ACC112 (cell line): Measurements from ENCODE around the gene GNPTAB.
"Not testable (repeated sequence)": the region's sequence is repeated elsewhere in the genome, so short reads cannot be mapped to it uniquely, and the experiment has no call there.

Experiments used
- H2AFZ ChIP-seq: fragments of 200-600 bp; sonication (generic); one replicate; pipeline ENCODE4 v1.6.0; 2017; ENCODE audit warnings: antibody characterized with exemption, low read length; ENCODE audit not compliant: unreplicated experiment
- H3K27ac ChIP-seq: fragments of 200-600 bp; sonication (generic); 2 replicates; pipeline ENCODE4 v1.5.1; 2014; ENCODE audit warnings: low read depth, mild to moderate bottlenecking, antibody characterized with exemption, low read length, moderate library complexity
- H3K27me3 ChIP-seq: fragments of 200-600 bp; sonication (generic); 2 replicates; pipeline ENCODE4 v1.6.1; 2014; ENCODE audit warnings: mild to moderate bottlenecking, antibody characterized with exemption, low read length, moderate library complexity, mixed read lengths; ENCODE audit not compliant: insufficient read depth
- H3K36me3 ChIP-seq: fragments of 200-600 bp; sonication (generic); 2 replicates; pipeline ENCODE4 v1.6.1; 2016; ENCODE audit warnings: mild to moderate bottlenecking, antibody characterized with exemption, low read length, moderate library complexity, mixed read lengths; ENCODE audit not compliant: insufficient read depth
- H3K4me1 ChIP-seq: fragments of 200-600 bp; sonication (generic); one replicate; pipeline ENCODE4 v1.6.1; 2016; ENCODE audit warnings: low read length, mixed read lengths; ENCODE audit not compliant: insufficient read depth, unreplicated experiment, control insufficient read depth
- H3K4me3 ChIP-seq: fragments of 200-600 bp; sonication (generic); 2 replicates; pipeline ENCODE4 v1.5.1; 2014; ENCODE audit warnings: mild to moderate bottlenecking, low read depth, low read length
- H3K79me2 ChIP-seq: fragments of 200-600 bp; sonication (generic); one replicate; pipeline ENCODE4 v1.6.0; 2016; ENCODE audit warnings: low read length; ENCODE audit not compliant: control insufficient read depth, unreplicated experiment, insufficient read depth

The GNPTAB gene

GRCh38 chr12:101826766-101827368 is 3.9 kb downstream of the GNPTAB start:
- Histone ChIP-seq H3K4me1 (peaks cover 4% of the 10 kb centered on the region), H3K36me3 (no peaks in the 10 kb centered on the region), H3K27ac (no peak overlapping the region), H3K79me2 (no peaks in the 10 kb centered on the region), H3K4me3 (no peak overlapping the region), H3K27me3 (no peaks in the 10 kb centered on the region), H2AFZ (no peak overlapping the region)

- H3K27ac ChIP-seq, result no peak overlapping the region
- H3K36me3 ChIP-seq, result no peaks in the 10 kb centered on the region
- H3K79me2 ChIP-seq, result no peaks in the 10 kb centered on the region
- H3K4me1 ChIP-seq, result no peaks in the 10 kb centered on the region
- H3K27me3 ChIP-seq, result no peaks in the 10 kb centered on the region
- H2AFZ ChIP-seq, result no peak overlapping the region
- H3K4me3 ChIP-seq, result no peak overlapping the region
These were observed 5.9 kb downstream of the GNPTAB start for GRCh38 chr12:101824831-101825230.

GRCh38 chr12:101823891-101824290 is 6.9 kb downstream of the GNPTAB start:
- no peak overlapping the region for H2AFZ ChIP-seq
- H3K4me1 ChIP-seq, result no peaks in the 10 kb centered on the region
- no peak overlapping the region for H3K4me3 ChIP-seq
- no peaks in the 10 kb centered on the region for H3K79me2 ChIP-seq
- no peak overlapping the region for H3K27ac ChIP-seq
- H3K36me3 ChIP-seq, result no peaks in the 10 kb centered on the region
- H3K27me3 ChIP-seq, result no peaks in the 10 kb centered on the region

GRCh38 chr12:101823039-101823438 is 7.7 kb downstream of the GNPTAB start:
- Histone ChIP-seq H3K27ac (no peak overlapping the region), H3K79me2 (no peaks in the 10 kb centered on the region)

GRCh38 chr12:101819467-101819866 is 11.3 kb downstream of the GNPTAB start:
- H3K79me2 ChIP-seq, result no peaks in the 10 kb centered on the region
- H3K4me1 ChIP-seq, result no peaks in the 10 kb centered on the region
- H3K36me3 ChIP-seq, result no peaks in the 10 kb centered on the region
- no peak overlapping the region for H2AFZ ChIP-seq
- H3K27ac ChIP-seq, result no peak overlapping the region
- no peaks in the 10 kb centered on the region for H3K27me3 ChIP-seq
- H3K4me3 ChIP-seq, result no peak overlapping the region

More at GRCh38 chr12:101823039-101823438, 7.7 kb downstream of the GNPTAB start:
- Histone ChIP-seq H2AFZ (no peak overlapping the region), H3K4me1 (no peaks in the 10 kb centered on the region), H3K36me3 (no peaks in the 10 kb centered on the region), H3K4me3 (no peak overlapping the region), H3K27me3 (no peaks in the 10 kb centered on the region)

GRCh38 chr12:101818689-101819088 is 12.1 kb downstream of the GNPTAB start:
- not testable (repeated sequence) for H3K27ac ChIP-seq, H3K79me2 ChIP-seq, H3K36me3 ChIP-seq, H3K27me3 ChIP-seq, H3K4me3 ChIP-seq, H2AFZ ChIP-seq, H3K4me1 ChIP-seq

GRCh38 chr12:101813117-101813516 is 17.6 kb downstream of the GNPTAB start:
- H2AFZ ChIP-seq, result no peak overlapping the region
- H3K27me3 ChIP-seq, result no peaks in the 10 kb centered on the region
- H3K27ac ChIP-seq, result no peak overlapping the region
- H3K79me2 ChIP-seq, result no peaks in the 10 kb centered on the region
- no peak overlapping the region for H3K4me3 ChIP-seq
- no peaks in the 10 kb centered on the region for H3K36me3 ChIP-seq
- H3K4me1 ChIP-seq, result no peaks in the 10 kb centered on the region

- H2AFZ ChIP-seq, H3K4me1 ChIP-seq, H3K27me3 ChIP-seq, H3K4me3 ChIP-seq, H3K27ac ChIP-seq, H3K36me3 ChIP-seq, H3K79me2 ChIP-seq: not testable (repeated sequence)
These were observed 18.0 kb downstream of the GNPTAB start for GRCh38 chr12:101812716-101813115.

GRCh38 chr12:101811342-101811741 is 19.4 kb downstream of the GNPTAB start:
- H2AFZ ChIP-seq, result not testable (repeated sequence)

GRCh38 chr12:101809208-101809607 is 21.6 kb downstream of the GNPTAB start:
- no peaks in the 10 kb centered on the region for H3K79me2 ChIP-seq
- no peaks in the 10 kb centered on the region for H3K4me1 ChIP-seq
- no peak overlapping the region for H3K27ac ChIP-seq
- H3K27me3 ChIP-seq, result no peaks in the 10 kb centered on the region
- no peak overlapping the region for H2AFZ ChIP-seq
- no peak overlapping the region for H3K4me3 ChIP-seq
- H3K36me3 ChIP-seq, result no peaks in the 10 kb centered on the region

More at GRCh38 chr12:101811342-101811741, 19.4 kb downstream of the GNPTAB start:
- H3K79me2 ChIP-seq, H3K4me1 ChIP-seq, H3K27ac ChIP-seq, H3K36me3 ChIP-seq, H3K4me3 ChIP-seq, H3K27me3 ChIP-seq: not testable (repeated sequence)

- H3K4me3 ChIP-seq, result no peak overlapping the region
- no peaks in the 10 kb centered on the region for H3K27me3 ChIP-seq
- no peak overlapping the region for H3K27ac ChIP-seq
- H3K36me3 ChIP-seq, result no peaks in the 10 kb centered on the region
- no peaks in the 10 kb centered on the region for H3K79me2 ChIP-seq
- H3K4me1 ChIP-seq, result no peaks in the 10 kb centered on the region
- no peak overlapping the region for H2AFZ ChIP-seq
These were observed 24.5 kb downstream of the GNPTAB start for GRCh38 chr12:101806265-101806664.
